SK-N-SH (cell line): ENCODE results near the gene GID4.

ENCODE experiments used
- CTCF ChIP-seq: fragments of 200-600 bp; sonication (generic); IDR thresholded peaks from 2 replicates; pipeline ENCODE4 v1.6.1; 2017; ENCODE audit warnings: antibody characterized with exemption, mild to moderate bottlenecking, moderate library complexity
- FOXJ3 ChIP-seq: sonication (generic); formaldehyde crosslinking; IDR thresholded peaks from 2 replicates; pipeline ENCODE4 v1.5.1; 2020; ENCODE audit warnings: mild to moderate bottlenecking, missing genetic modification reagents
- JUND ChIP-seq: IDR thresholded peaks from 2 replicates; pipeline ENCODE4 v1.4.0; 2012

- no peak for TF ChIP-seq JUND
- no peak for TF ChIP-seq CTCF
- TF ChIP-seq FOXJ3 (CRISPR knock-in tag) = no peak
Observed at GRCh38 chr17:17998934-17999333, 40.3 kb upstream of the GID4 start.
